GM19455 (cell line): Measurements from ENCODE around the gene ISCU.
"Not testable (repeated sequence)": the region's sequence is repeated elsewhere in the genome, so short reads cannot be mapped to it uniquely, and the experiment has no call there.

Experiments
- ATAC-seq: cut with Tn5 transposase; IDR thresholded peaks from one replicate; pipeline ENCODE4 v1.9.1; 2021; ENCODE audit not compliant: unreplicated experiment

The ISCU gene

DNA sequence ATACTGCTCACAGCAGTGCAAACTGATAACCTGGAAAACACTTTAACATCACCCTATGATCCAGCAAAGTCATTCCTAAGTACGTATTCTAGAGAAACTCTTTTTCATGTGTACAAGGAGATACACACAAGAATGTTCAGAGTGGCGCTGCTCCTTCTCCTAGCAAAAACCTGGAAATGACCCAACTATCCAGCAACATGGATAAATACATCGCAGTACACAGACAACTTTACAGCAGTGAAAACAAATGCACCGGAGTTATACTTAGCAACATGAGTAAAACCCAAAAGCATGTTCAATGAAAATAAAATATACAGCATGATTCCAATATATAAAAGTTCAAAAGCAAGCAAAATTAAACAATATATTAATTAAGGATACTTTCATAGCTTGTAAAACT, 20.1 kb upstream of the ISCU start:
- ATAC-seq, result no peak

DNA sequence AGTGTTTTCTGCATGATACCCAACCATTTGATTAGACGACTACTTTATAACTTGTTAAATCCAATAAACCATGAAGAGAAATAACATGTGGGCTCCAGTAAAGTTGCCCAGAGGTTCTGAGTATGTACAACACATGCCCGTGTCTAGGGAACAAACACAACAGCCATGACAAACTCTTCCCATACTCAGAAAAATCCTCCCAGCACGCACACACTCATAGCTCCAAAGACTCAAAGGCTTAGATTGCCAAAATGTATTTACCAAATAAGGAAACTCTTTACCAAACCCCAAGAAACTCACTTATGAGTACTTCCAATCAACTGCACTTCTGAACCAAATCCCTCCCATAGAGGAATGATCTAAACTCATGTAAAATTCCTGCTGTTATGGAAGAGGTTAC, 18.7 kb upstream of the ISCU start:
- no peak for ATAC-seq

DNA sequence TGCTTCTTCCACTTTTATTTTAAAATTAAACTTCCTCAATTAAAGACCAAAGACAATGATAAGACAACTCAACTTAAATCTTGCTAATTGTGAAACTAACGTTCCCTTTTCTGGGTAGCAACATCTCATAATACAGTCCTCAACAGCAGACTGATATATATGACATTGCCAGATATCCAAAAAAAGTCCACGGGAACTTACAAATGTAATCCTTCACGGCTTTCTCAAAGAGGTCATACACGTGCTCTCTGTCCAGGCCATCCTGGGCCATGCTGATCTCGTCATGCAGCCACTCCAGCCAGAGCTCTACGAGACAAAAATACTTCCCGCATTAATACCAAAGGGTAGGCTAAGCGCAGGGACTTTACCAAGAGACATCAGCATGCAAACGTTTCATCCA, 14.7 kb upstream of the ISCU start:
- ATAC-seq, result no peak

DNA sequence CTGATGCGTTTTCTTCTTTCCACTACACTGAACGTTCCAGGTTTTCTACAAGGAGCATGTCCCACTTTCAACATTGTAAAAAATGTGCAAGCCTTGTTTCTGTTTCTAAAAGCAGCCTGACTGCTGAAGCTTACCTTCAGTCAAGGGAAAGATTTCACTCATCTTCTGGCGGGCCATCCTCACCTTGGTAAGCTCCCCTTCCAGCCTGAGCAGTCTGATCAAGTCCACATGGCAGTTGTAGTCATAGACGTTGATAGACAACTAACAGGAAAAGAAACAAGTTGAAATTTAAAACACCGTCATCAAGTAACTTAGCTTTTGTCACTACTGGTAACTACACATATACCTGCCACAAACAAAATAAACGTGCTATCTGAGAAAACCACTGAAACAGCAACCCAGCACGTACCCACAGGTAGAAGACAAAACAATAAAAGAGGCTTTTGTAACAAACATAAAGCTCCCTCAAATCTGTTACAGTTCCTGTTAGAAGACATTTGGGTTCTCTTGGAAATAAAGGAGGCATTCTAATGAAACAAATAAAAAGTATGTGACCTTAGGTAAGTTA, 13.4 kb upstream of the ISCU start:
- ATAC-seq, result no peak

DNA sequence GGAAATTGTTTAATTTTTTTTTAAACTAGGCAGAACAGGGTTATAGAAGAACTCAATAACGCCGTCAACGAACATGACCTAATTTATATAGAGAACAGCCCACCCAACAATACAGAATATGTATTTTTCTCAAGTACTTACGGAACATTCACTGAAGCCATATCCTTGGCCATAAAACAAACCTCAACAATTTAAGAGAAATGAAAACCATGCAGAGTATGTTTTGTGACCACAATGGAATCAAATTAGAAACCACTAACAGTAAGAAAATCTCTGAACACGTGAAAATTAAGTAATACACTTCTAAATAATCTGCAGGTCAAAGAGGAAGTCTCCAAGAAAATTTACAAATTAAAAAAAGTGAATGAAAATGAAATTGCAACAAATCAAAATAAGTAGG, 10.9 kb upstream of the ISCU start:
- ATAC-seq, result no peak

DNA sequence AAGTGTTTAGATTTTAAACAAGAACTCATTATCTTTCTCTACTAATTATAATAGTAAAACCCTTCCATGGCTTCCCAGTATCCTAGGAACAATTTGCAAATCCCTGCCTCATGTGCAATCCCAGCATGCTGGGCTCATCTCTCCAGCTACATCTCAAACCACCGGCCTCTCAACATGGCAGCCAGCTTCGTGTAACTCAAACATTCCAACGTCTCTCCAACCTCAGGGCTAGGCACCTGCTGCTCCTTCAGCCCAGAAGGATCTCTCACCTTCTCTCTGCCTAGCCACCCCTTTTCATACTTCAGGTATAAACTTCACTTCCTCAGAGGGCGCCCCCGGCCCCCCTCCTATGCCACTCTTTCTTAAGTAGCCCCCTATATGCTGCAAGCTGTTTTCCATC, 8.6 kb upstream of the ISCU start:
- ATAC-seq, result no peak

DNA sequence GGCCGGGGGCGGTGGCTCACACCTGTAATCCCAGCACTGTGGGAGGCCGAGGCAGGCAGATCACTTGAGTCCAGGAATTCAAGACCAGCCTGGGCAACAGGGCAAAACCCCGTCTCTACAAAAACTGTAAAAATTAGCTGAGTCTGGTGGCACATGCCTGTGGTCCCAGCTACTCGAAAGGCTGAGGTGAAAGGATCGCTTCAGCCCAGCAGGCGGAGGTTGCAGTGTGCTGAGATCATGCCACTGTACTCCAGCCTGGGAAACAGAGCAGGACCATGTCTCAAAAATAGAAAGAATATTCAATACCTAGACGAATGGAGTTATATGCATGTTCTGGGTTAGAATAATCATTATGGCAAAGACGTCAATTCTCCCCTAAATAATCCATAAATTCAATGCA, 7.0 kb upstream of the ISCU start:
- ATAC-seq, result not testable (repeated sequence)

DNA sequence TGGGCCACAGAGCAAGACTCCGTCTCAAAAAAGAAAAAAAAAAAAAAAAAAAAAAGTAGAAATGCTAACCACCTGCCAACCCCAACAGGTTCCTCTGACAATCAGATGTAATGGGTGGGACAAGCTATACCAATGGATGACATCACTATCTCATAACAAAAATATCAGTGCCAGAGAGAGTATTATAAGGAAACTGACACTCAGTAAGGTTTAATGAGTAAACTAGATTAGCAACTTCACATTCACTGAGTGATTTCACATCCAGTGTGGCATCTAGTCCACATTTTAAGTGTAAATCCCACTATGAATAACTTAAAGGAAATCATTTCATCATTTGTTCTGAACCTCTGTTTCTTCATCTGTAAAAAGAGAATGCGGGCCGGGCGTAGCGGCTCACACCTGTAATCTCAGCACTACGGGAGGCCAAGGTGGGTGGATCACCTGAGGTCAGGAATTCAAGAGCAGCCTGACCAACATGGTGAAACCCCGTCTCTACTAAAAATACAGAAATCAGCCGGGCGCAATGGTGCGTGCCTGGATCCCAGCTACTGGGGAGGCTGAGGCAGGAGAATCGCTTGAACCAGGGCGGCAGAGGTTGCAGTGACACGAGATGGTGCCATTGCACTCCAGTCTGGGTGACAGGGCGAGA, 3.3 kb upstream of the ISCU start:
- no peak for ATAC-seq

DNA sequence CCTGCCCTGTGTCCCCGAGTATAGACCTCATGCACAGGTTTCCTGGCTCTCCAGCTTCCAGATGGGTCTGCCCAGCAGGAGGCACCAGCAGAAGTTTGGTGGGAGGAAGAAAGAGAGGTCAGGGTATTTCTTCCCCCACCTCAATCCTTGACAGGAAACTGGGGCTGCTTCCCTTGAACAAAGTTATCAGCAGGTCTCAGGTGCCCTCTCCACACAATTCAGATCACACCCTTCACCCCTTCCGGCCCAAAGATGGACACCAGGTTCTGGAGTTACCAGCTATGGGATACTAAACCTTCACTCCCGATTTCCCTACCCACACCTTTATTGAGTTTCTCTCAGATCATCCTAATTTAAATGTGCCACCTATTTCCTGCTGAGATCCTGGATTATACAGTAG, 2.6 kb upstream of the ISCU start:
- ATAC-seq, result no peak

DNA sequence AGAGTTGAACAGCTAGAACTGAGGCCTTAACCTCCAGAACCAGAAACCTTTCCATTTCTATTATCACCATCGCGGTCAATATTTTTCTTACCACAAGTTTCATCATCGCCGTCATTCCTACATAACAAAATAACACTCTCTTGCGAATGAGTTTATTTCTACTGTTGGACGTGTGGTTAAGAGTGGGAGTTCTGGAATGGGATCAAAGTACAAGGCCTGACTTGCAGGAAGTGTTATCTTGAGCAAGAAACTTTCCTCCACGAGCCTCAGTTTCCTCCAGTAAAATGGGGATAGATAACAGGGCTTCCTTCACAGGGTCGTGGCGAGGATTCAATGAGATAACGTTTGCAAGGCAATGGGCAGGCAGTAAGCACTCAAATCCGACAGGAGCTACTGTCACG, 2.1 kb upstream of the ISCU start:
- no peak for ATAC-seq

DNA sequence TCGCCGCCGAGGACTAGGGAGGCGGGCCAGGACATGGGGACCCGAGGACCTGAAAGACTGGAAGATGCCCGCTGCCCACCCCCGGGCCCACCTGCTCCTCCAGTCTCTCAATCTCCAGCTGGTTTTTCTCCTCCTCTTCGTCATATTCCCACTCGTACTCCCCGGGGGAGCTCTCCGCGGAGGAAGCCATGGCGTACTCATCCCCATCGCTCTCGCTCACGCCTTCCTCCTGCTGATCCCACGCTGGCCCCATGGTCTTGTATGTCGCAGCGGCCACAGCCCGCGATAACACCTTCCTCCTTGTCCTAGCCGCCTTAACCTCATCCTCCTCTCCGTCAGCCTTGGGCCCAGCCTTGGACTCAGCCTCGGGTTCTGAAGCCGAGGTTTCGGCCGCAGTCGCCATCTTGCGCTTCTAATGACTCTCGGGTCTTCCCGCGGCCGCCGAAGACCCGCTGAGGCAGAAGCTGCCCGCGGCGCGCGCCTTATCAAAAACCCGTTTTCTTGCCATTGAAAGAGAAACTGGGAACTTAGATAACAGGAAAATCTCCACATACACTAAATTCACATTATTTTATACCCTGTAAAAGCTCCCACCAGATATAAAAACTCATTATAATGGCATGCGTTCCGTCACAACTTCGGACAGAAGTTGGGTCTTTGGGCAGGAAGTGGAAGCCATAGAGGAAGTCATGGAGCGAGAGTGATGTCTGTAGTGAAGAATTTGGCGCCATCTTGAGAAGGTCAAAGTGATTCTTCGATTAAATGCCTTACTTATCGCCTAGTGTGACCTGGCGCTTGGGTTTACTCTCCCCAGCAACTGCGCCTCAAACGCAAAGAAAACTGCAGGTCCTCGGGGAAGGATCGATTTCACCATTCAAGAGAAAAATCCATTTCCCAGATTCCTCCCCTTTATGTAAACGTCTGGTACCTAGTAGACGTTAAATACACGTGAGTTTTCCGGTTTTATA, 1.4 kb upstream of the ISCU start, which contains the start of gene SART3:
Gene SART3 (minus strand): TSS at position 422 of the 968 bp plus-strand sequence. CDS start 19 bp downstream, at position 403.
- ATAC-seq, result peak; percentile 41

DNA sequence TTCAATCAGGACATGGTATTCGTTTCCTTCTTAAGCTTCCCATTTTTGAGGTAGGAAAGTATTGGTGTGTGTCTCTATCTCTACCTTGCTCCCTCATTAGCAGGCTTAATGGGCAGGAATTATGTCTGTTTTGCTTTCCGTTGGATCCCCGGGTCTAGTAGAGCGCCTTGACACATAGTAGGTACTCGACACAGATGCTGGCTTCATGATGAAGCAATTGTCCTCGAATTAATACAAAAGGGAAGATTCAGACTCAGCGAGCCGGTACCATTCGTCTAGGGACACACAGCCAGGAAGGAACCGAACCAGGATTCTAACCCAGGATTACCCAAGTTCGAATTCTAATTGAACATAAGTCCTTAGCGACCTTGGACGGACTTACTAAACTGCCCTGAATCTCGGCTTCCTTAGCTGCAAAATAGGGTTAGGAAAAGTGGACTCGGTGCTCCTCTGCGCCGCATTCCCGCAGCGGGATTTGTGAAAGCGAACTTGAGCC, 496 bp upstream of the ISCU start:
- no peak for ATAC-seq

DNA sequence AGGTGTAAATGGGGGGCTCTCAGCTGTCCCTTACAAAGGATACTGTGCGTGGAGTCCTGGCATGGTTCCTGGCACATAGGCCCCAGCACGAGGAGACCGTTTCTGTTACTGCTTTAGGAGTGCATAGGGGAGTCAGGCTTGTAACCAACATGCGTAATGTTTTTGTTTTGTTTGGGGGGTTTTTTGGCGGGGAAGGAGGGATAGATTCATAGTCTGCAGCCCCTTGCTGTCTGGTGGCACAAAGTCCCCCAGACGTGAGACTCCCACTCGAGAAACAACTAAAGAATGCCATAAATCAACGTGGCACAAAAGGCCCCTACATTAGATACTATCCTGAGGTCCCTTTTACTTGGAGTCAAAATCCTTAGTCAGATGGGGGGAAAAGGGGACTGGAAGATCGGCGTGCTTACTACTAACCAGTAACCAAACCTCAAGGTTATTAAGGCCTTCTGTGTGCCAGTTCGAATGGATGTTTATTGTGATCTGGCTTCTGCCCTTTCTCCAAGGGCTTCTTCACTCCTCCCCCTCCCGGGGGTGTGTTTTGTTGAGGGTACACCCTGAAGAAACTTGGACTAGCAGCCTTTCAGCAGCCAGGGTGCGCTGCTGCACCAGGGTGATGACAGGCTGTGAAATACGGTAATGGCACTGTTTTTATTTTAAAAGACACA, 874 bp downstream of the ISCU start:
- no peak for ATAC-seq

DNA sequence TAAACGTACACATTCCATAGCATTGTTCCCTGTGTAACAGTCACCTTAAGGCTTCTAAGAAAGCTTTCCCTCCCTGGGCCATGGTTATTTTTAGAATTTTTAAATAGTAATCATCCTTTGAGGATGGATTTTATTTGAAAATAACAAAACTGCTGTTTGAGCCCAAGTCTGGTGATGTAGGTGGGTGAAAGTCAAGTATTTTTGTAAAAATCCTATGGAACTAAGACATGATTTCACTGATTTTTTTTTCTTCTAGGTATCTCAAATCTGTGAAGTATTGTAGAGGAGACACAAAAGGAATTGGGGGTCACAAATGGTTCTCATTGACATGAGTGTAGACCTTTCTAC, 1.4 kb downstream of the ISCU start:
- ATAC-seq, result no peak

DNA sequence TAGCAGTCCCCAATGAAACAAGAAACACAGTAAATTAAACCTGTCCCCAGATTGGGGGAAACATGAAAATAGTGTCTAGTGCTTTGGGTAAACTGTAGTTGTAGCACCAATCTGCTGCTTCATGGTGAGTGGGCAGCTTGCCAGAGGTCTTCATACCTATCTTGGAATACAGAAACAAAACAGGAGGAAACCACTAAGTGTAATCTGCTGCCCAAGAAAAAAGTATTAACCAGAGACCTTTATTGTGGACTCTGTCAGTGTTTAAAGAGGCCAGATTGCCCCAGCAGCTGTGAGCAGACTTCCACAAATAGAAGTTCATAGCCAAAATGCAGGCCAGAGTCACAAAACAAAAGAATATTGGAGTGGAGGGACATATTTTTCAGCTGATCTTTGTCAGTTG, 2.3 kb downstream of the ISCU start:
- ATAC-seq, result no peak

DNA sequence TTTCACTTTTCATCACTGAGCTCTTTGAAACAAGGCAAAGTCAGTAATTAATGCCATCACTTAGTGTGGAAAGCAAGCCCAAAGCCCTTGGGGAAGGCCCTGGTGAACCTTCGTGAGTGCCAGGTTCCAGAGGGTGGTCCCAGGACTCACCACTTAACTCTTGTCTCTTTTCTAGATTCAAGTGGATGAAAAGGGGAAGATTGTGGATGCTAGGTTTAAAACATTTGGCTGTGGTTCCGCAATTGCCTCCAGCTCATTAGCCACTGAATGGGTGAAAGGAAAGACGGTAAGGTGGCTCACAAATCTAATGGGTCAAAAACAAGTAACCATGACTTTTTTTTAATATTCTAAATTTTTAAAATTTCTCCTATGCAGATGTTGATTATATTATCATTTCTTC, 2.8 kb downstream of the ISCU start:
- no peak for ATAC-seq

DNA sequence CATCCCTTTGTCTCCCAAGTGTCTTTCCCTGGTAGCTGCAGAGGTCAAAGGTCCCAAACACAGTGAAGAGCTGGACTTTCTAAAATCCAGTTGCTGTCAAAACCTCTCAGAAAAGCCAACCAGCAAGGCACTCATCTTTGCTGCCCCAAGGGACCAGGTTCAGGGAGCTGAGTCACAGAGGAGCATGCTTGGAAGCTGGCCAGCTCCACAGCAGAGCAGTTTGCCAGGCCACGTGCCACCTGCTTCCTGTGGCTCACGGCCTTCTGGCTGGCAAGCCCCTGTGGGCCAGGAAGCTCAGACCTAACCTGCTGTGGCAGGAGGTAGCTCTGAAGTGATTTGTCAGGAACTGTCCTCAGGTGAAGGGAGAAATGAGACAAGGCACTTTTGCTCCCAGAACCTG, 3.6 kb downstream of the ISCU start:
- ATAC-seq, result no peak

DNA sequence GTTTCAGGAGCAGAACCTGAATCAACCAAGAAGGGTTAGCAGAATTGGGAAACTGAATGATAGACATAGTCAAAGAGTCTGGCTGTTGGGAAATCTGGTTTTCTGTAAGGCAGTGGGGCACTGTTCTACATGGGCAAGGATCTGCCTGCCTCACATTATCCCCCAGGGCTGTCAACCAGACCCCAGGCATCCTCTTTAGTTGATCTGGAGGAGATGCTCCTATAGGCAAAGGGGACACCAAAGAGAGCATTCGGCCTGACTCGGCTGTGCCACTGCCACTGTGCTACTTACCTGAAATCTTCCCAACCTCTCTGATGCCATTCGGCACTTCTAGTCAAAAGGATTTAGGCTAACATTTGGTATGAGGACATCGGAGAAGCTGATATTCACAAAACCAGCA, 4.1 kb downstream of the ISCU start:
- ATAC-seq, result no peak

DNA sequence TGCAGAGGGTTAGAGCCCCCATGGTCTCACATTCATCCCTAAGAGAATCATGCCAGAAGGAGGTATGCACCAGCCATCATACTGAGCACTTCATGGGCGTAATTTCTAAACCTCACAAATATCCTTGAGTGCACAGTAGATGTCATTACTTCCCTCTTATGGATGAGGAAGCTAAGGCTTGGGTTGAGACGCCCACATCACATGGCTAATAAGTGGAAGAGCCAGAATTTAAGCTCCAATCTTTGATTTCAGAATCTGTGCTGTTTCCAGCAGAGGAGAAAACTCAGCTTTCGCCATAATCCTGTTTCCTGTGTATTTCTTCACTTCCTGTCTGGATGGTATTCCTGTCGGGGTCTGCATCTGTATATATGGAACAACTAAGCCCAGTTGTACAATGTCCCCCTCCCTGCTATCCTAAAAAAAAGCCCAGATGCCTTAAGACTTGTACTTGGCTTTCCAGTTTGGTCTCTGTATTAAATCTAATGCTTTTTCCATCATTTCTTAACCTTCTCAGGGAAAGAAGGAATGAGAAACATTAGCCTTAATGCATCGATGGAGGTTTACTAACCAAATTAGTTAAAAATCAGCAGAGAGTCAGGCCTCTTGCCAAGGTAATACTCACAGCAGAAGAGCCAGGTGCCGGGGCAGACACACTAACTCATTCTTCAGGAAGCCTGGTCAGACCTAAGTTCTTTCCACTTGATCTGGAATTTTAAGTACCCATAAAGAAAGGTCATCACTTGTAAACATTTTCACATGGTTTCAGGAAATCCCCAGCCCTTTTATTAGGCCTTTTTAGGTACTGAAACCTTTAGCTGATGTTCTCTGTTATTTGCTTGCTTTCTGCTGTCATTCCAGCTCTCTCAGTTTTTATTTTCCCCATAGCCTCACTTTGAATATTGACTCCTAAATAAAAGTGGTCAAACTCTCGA, 5.3 kb downstream of the ISCU start:
- ATAC-seq, result no peak
